K562 (cell line): ENCODE measurements around the gene PUS10. TPM values are rescaled to one million over a fixed set of nuclear protein-coding genes. Genes with fewer than 3 reads are reported as not detected.
A peak's percentile ranks its signal among the peaks of the same experiment; 100 is the strongest.

Experiments used
- CBFB ChIP-seq: sonication (generic); formaldehyde crosslinking; IDR thresholded peaks from 2 replicates; pipeline ENCODE4 v1.4.0; 2020; ENCODE audit warnings: mild to moderate bottlenecking, missing genetic modification reagents
- MECOM ChIP-seq: fragments of 250-450 bp; sonication (Bioruptor Pico); IDR thresholded peaks from 2 replicates; pipeline ENCODE4 v1.8.0; 2022; ENCODE audit warnings: inconsistent platforms
- NCOA2 ChIP-seq, 2 experiments: fragments of 450-650 bp; IDR thresholded peaks; 2 replicates each; pipeline ENCODE4 v1.6.1; 2018; ENCODE audit warnings: mild to moderate bottlenecking in 2 of 2, moderate library complexity in 1 of 2; ENCODE audit not compliant: partially characterized antibody in 2 of 2
- SREBF2 ChIP-seq: sonication (generic); formaldehyde crosslinking; IDR thresholded peaks from 2 replicates; pipeline ENCODE4 v1.4.0; 2020; ENCODE audit warnings: mild to moderate bottlenecking, missing genetic modification reagents
- polyA plus RNA-seq, 8 experiments: library from polyadenylated mRNA; depleted of rRNA in 4 of 8; stranded (reverse) in 5 of 8; unstranded in 3 of 8; fragments of >200 nt; fragmentation: Nextera tagmentation in 2 of 8; fragmentation: Illumina TruSeq in 1 of 8; extraction: Ambion mirVana in 2 of 8; extraction: Trizol in 1 of 8; gene quantifications; 2 replicates each; pipeline versions ENCODE4 v1.2.1 to v1.2.3, GENCODE V29; 2011 to 2014; ENCODE audit warnings: inconsistent platforms in 1 of 8, missing spikeins in 1 of 8
- small RNA-seq: library from RNA; depleted of rRNA; stranded (forward); fragments of <200 nt; gene quantifications from one replicate; pipeline ENCODE3, GENCODE V24; 2014
- total RNA-seq, 7 experiments: library from RNA; depleted of rRNA in 6 of 7; stranded (reverse); fragments of >200 nt in 6 of 7; fragmentation: Illumina TruSeq in 2 of 7; extraction: Trizol in 2 of 7; gene quantifications; 2 replicates each; pipeline versions ENCODE4 v1.2.1 to v1.2.3, GENCODE V29; 2011 to 2021; ENCODE audit warnings: low replicate concordance in 1 of 7
- TF ChIP-seq, protein P1 (sequence below), 2 experiments: fragments of 450-650 bp in 1 of 2; sonication (generic) in 1 of 2; formaldehyde crosslinking in 1 of 2; IDR thresholded peaks; 2 replicates each; pipeline versions ENCODE4 v1.7.1 to v1.9.0; 2016 to 2022; ENCODE audit warnings: inconsistent platforms in 1 of 2, mild to moderate bottlenecking in 1 of 2, missing genetic modification reagents in 1 of 2

Gene PUS10
- total and polyA plus RNA-seq, 9 of the 15 experiments (the other 6 are each of a cell fraction or from before 2014, with no cell fraction given) = 5.0 to 10.7 (median 7.6) TPM

GRCh38 chr2:60898567-60898966 is 119.5 kb downstream of the PUS10 start (continued):
- TF ChIP-seq, protein P1, sequence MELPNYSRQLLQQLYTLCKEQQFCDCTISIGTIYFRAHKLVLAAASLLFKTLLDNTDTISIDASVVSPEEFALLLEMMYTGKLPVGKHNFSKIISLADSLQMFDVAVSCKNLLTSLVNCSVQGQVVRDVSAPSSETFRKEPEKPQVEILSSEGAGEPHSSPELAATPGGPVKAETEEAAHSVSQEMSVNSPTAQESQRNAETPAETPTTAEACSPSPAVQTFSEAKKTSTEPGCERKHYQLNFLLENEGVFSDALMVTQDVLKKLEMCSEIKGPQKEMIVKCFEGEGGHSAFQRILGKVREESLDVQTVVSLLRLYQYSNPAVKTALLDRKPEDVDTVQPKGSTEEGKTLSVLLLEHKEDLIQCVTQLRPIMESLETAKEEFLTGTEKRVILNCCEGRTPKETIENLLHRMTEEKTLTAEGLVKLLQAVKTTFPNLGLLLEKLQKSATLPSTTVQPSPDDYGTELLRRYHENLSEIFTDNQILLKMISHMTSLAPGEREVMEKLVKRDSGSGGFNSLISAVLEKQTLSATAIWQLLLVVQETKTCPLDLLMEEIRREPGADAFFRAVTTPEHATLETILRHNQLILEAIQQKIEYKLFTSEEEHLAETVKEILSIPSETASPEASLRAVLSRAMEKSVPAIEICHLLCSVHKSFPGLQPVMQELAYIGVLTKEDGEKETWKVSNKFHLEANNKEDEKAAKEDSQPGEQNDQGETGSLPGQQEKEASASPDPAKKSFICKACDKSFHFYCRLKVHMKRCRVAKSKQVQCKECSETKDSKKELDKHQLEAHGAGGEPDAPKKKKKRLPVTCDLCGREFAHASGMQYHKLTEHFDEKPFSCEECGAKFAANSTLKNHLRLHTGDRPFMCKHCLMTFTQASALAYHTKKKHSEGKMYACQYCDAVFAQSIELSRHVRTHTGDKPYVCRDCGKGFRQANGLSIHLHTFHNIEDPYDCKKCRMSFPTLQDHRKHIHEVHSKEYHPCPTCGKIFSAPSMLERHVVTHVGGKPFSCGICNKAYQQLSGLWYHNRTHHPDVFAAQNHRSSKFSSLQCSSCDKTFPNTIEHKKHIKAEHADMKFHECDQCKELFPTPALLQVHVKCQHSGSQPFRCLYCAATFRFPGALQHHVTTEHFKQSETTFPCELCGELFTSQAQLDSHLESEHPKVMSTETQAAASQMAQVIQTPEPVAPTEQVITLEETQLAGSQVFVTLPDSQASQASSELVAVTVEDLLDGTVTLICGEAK (IDR thresholded peaks at IDR 0.05) = peak; percentile 92
- TF ChIP-seq, protein P1 (CRISPR knock-in tag; IDR thresholded peaks at IDR 0.05) = peak; percentile 66
- TF ChIP-seq NCOA2 (IDR thresholded peaks at IDR 0.05; ENCODE audit: partially characterized antibody in 2 of 2) = no peak
- no peak for TF ChIP-seq SREBF2 (CRISPR knock-in tag)
- no peak for TF ChIP-seq CBFB (CRISPR knock-in tag)
- no peak for TF ChIP-seq MECOM (CRISPR knock-in tag)

Small RNA genes lying within 50 kb of the gene (small RNA-seq; reads per million reads assigned to genes)
- gene RNA5SP95 (not detected), gene RNU4-51P (not detected)

Other genes starting within 250 kb of the PUS10 start
- 4.7 and 5.6 TPM in 2 replicates for gene REL, start 136.7 kb downstream of the PUS10 start, total RNA-seq (2014; rRNA removed)
- gene REL, start 136.7 kb downstream of the PUS10 start, total RNA-seq (2014; rRNA removed; fragmentation: Illumina TruSeq; extraction: Trizol) = 8.0 and 10.1 TPM in 2 replicates
- gene REL, start 136.7 kb downstream of the PUS10 start, total RNA-seq (2015; rRNA removed; fragmentation: Illumina TruSeq; extraction: Trizol) = 7.5 and 8.6 TPM in 2 replicates
- gene REL, start 136.7 kb downstream of the PUS10 start, total RNA-seq (2021) = 6.6 and 6.7 TPM in 2 replicates
- gene REL, start 136.7 kb downstream of the PUS10 start, polyA plus RNA-seq (2011; rRNA removed) = 5.9 and 6.5 TPM in 2 replicates
- 5.8 and 6.3 TPM in 2 replicates for gene REL, start 136.7 kb downstream of the PUS10 start, polyA plus RNA-seq (2014; fragmentation: Illumina TruSeq; extraction: Trizol)
- 1 to 10 TPM in 1 of 2 experiments, under 1 TPM in 1; 0.63 to 2.4 TPM for gene REL, start 136.7 kb downstream of the PUS10 start, polyA plus RNA-seq (2014; fragmentation: Nextera tagmentation; extraction: Ambion mirVana)
- 3.1 and 4.4 TPM in 2 replicates for gene REL, start 136.7 kb downstream of the PUS10 start, polyA plus RNA-seq (2014; rRNA removed)
- 18.4 and 20.0 TPM in 2 replicates for gene PEX13, start 535 bp downstream of the PUS10 start, total RNA-seq (2014; rRNA removed)
- 23.3 and 23.9 TPM in 2 replicates for gene PEX13, start 535 bp downstream of the PUS10 start, total RNA-seq (2014; rRNA removed; fragmentation: Illumina TruSeq; extraction: Trizol)
- 21.5 TPM in 2 replicates for gene PEX13, start 535 bp downstream of the PUS10 start, total RNA-seq (2015; rRNA removed; fragmentation: Illumina TruSeq; extraction: Trizol)
- 18.8 and 21.6 TPM in 2 replicates for gene PEX13, start 535 bp downstream of the PUS10 start, total RNA-seq (2021)
- 25.7 and 27.8 TPM in 2 replicates for gene PEX13, start 535 bp downstream of the PUS10 start, polyA plus RNA-seq (2011; rRNA removed)
- gene PEX13, start 535 bp downstream of the PUS10 start, polyA plus RNA-seq (2014; fragmentation: Illumina TruSeq; extraction: Trizol) = 16.7 and 17.1 TPM in 2 replicates
- gene PEX13, start 535 bp downstream of the PUS10 start, polyA plus RNA-seq (2014; fragmentation: Nextera tagmentation; extraction: Ambion mirVana) = 1 to 10 TPM; 4.0 to 5.4 TPM
- 24.2 and 30.4 TPM in 2 replicates for gene PEX13, start 535 bp downstream of the PUS10 start, polyA plus RNA-seq (2014; rRNA removed)
- gene SANBR, start 47.6 kb upstream of the PUS10 start, total RNA-seq (2014; rRNA removed) = 4.1 and 5.7 TPM in 2 replicates
- 6.7 and 7.4 TPM in 2 replicates for gene SANBR, start 47.6 kb upstream of the PUS10 start, total RNA-seq (2014; rRNA removed; fragmentation: Illumina TruSeq; extraction: Trizol)
- gene SANBR, start 47.6 kb upstream of the PUS10 start, total RNA-seq (2015; rRNA removed; fragmentation: Illumina TruSeq; extraction: Trizol) = 5.4 and 7.7 TPM in 2 replicates
- 4.9 and 6.2 TPM in 2 replicates for gene SANBR, start 47.6 kb upstream of the PUS10 start, total RNA-seq (2021)
- gene SANBR, start 47.6 kb upstream of the PUS10 start, polyA plus RNA-seq (2011; rRNA removed) = 6.6 and 6.9 TPM in 2 replicates
- 5.1 and 6.3 TPM in 2 replicates for gene SANBR, start 47.6 kb upstream of the PUS10 start, polyA plus RNA-seq (2014; fragmentation: Illumina TruSeq; extraction: Trizol)
- 1 to 10 TPM; 1.5 to 3.1 TPM for gene SANBR, start 47.6 kb upstream of the PUS10 start, polyA plus RNA-seq (2014; fragmentation: Nextera tagmentation; extraction: Ambion mirVana)
- 4.5 and 5.3 TPM in 2 replicates for gene SANBR, start 47.6 kb upstream of the PUS10 start, polyA plus RNA-seq (2014; rRNA removed)
- gene C2orf74, start 143.9 kb upstream of the PUS10 start, total RNA-seq (2014; rRNA removed) = not detected in 2 replicates
- gene C2orf74, start 143.9 kb upstream of the PUS10 start, total RNA-seq (2014; rRNA removed; fragmentation: Illumina TruSeq; extraction: Trizol) = not detected in 2 replicates
- not detected in 2 replicates for gene C2orf74, start 143.9 kb upstream of the PUS10 start, total RNA-seq (2015; rRNA removed; fragmentation: Illumina TruSeq; extraction: Trizol)
- not detected in 2 replicates for gene C2orf74, start 143.9 kb upstream of the PUS10 start, total RNA-seq (2021)
- not detected in 2 replicates for gene C2orf74, start 143.9 kb upstream of the PUS10 start, polyA plus RNA-seq (2011; rRNA removed)
- gene C2orf74, start 143.9 kb upstream of the PUS10 start, polyA plus RNA-seq (2014; fragmentation: Illumina TruSeq; extraction: Trizol) = not detected in 2 replicates
- gene C2orf74, start 143.9 kb upstream of the PUS10 start, polyA plus RNA-seq (2014; fragmentation: Nextera tagmentation; extraction: Ambion mirVana) = not detected
- gene C2orf74, start 143.9 kb upstream of the PUS10 start, polyA plus RNA-seq (2014; rRNA removed) = not detected in 2 replicates